ENCODE measurements around the gene MAOA.
"Not testable (repeated sequence)": the region's sequence is repeated elsewhere in the genome, so short reads cannot be mapped to it uniquely, and the experiment has no call there.

The MAOA gene

GRCh38 chrX:43718081-43718480, 62.0 kb downstream of the MAOA start:
- DNase-seq = no peak

- no peak for DNase-seq
Observed at GRCh38 chrX:43718546-43718945, 62.4 kb downstream of the MAOA start.

GRCh38 chrX:43718956-43719355, 62.9 kb downstream of the MAOA start:
- no peak for DNase-seq

GRCh38 chrX:43720082-43720481, 64.0 kb downstream of the MAOA start:
- no peak for DNase-seq

GRCh38 chrX:43720961-43721360, 64.9 kb downstream of the MAOA start:
- no peak for DNase-seq

- not testable (repeated sequence) for DNase-seq
Observed at GRCh38 chrX:43725227-43725626, 69.1 kb downstream of the MAOA start.

GRCh38 chrX:43727254-43727653, 71.2 kb downstream of the MAOA start:
- not testable (repeated sequence) for DNase-seq

- DNase-seq = no peak
Observed at GRCh38 chrX:43728002-43728401, 71.9 kb downstream of the MAOA start.

GRCh38 chrX:43728966-43729365, 72.9 kb downstream of the MAOA start:
- no peak for DNase-seq

- DNase-seq = no peak
Observed at GRCh38 chrX:43731086-43731485, 75.0 kb downstream of the MAOA start.

GRCh38 chrX:43733699-43734098, 77.6 kb downstream of the MAOA start:
- DNase-seq = no peak

GRCh38 chrX:43734444-43734843, 78.3 kb downstream of the MAOA start:
- DNase-seq = no peak

GRCh38 chrX:43735534-43735933, 79.4 kb downstream of the MAOA start:
- no peak for DNase-seq

- DNase-seq = no peak
Observed at GRCh38 chrX:43735957-43736356, 79.9 kb downstream of the MAOA start.

GRCh38 chrX:43741843-43742573, 85.9 kb downstream of the MAOA start:
- peak; percentile 29 for DNase-seq

GRCh38 chrX:43743100-43743822, 87.2 kb downstream of the MAOA start:
- no peak for DNase-seq

GRCh38 chrX:43744284-43744683, 88.2 kb downstream of the MAOA start:
- DNase-seq = no peak

- DNase-seq = peak; percentile 6
Observed at GRCh38 chrX:43745938-43746721, 90.0 kb downstream of the MAOA start.

GRCh38 chrX:43747476-43747875, 91.4 kb downstream of the MAOA start:
- no peak for DNase-seq

- DNase-seq = peak; percentile 51
Observed at GRCh38 chrX:43750248-43750676, 94.2 kb downstream of the MAOA start.

- no peak for DNase-seq
Observed at GRCh38 chrX:43753637-43754036, 97.5 kb downstream of the MAOA start.

- DNase-seq = no peak
Observed at GRCh38 chrX:43756076-43756475, 100.0 kb downstream of the MAOA start.

- no peak for DNase-seq
Observed at GRCh38 chrX:43758044-43758443, 101.9 kb downstream of the MAOA start.

Data from fibroblast of skin of back (primary cell).